HG03558 (cell line): ENCODE data around the gene SIRPG.

Experiments
- ATAC-seq: cut with Tn5 transposase; IDR thresholded peaks from one replicate; pipeline ENCODE4 v1.9.1; 2021; ENCODE audit warnings: moderate number of reproducible peaks; ENCODE audit not compliant: unreplicated experiment; ENCODE audit errors: extremely low read depth

Gene SIRPG

DNA sequence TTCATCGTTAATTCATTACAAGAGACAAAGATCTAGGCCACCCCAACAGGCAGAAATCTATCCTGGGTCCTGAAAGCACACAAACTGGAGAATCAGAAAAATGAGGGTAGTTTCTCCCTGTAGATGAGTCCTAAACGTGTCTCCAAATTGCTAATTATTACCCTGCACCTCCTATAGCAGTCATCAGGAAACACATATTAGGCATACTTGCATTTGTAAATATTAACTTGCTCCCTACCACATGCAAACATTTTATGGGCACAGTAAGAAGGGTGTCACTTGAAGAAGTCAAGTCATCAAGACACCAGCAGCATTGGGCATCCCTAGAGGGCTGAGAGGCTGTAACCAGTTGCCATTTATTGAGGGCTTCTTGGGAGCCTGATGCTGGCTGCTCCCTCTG, 19.8 kb downstream of the SIRPG start:
- no peak for ATAC-seq

DNA sequence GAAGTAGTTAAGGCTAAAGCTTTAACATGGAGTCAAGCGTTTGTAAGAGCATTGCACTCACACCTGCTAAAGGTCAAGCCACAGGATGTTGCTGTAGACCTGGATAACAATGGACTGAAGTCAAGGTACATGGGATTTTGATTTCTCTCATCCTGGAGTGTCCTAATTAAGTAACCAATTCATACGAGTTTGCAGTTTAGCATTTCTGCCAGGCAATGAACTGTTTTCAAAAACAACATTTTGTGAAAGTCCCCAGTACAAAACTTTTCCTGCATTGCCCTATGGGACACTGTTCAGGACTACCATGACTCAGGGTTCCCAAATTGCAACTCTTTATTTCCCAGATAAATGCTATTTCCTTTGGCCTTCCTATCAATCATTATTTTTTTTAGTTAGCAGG, 20.4 kb downstream of the SIRPG start:
- ATAC-seq: no peak

DNA sequence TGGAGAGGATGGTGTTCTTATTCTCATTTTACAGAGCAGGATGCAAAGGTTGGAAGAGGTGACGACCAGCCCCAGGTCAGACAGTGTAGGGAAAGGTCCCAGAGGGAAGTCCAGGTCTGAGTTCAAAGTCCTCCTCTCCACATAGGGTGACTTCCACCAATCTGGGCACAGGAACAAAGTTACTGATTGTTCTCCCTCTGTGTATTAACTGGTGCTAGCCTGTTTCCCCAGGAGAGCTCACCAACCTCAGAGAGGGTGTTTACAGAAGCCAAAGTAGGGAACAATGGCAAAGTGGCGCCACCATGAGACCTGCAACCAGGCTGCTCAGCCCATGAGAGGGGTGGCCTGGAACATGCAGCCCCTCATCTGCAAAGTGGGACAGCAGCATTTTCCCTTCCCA, 21.0 kb downstream of the SIRPG start:
- ATAC-seq: no peak

DNA sequence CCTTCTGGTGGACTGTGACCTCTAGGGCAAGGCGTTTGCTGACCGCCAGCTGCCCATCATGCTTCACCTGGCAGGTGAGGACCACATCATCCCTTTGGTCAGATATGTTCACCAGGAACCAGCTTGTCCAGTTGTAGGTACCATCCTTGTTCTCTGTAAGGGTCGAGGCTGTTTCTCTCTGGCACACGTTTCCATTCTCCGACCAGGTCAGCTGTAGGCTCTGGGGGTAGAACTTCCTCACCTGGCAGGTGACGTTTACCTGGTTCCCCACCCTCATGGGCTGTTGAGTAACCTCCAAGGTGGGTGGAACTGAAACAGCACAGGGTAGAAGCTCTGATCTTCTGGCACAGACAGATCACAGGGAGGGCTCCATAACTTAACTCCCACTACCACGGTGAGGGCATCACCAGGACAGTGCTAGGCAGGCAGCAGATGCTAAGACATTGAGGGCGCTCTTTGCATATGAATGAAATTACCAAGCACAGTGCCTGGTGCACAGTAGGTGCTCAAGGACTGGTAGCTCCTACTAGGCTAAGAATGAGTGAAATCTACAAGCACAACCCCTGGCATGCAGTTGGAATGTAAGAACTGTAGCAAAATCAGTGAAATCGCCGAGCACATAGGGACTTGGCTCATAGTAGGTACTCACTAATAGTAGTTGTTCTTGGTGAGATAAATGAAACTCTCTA, 22.1 kb downstream of the SIRPG start:
- ATAC-seq: no peak

DNA sequence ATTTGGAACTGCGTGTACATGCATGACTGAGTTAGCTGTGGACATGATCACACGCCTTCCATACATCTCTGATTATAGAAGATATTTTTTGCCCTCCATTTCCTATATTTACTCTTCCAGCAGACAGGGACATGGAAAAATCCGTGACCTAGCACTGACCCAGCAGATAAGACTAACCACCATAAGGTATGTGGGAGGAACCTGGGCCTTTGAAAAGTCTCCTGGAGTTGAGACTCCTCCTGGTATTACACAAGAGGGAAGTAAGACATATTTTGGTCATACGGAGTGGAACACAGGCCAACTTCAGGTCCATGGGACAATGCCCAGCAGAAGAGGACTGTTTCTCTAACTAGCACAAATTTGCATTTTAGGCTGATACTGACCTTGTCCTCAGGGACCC, 24.0 kb downstream of the SIRPG start:
- no peak for ATAC-seq

DNA sequence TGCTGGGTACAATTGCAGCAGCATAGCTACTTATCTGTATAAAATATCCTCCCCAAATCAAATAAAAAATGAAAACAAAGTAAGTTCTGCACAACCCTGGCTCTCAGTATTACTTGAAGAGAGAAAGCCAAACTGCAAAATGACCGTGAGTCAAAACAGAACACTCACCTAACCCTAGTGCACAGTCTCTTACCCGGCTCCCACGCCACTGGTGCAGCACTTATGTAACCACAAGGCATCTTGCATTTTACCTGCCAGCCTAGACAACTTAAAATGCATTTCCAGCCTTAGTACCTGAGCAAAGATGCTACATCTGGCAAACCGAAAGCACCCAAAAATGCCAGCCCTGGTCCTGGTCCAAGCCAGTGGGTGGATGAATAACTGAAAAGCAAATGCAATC, 25.4 kb downstream of the SIRPG start:
- ATAC-seq: no peak

DNA sequence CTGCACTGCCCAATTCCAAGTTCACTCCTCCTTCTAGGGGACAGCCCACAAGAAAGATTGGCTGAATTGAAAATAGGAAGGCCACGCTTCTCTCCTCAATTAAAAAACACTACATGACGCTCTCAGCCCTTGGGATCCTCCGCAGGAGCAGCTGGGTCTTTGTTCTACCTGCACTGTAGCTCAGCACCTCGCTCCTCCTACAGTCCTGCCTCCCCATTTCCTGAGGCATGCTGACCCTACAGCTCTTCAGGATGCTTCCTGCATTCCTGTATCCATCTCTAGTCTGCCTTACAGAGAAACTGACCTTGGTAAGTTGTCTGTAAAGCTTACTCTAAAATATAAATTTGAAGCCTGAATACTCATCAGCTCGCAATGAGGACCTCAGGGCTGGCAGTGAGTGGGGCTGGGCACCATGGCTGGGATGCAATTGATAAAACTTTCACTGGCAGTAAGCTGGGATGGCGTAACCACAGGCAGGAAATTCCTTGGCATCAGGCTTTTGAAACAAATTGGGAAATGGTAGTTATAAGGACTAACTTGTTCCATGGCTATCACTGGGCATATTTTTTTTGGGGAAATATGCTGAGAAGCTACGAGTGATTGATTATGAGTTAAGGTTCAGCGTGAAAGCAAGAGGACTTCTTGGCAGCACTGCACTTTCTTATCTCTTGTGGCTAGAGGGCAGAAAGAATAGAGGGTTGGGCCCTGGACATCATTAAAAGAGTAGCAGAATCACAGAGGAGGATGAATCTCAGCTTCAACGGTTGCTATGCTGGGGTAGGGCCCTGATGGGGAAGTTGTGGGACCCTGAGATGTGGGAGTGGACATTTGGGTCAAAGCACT, 26.0 kb downstream of the SIRPG start:
- ATAC-seq: no peak

DNA sequence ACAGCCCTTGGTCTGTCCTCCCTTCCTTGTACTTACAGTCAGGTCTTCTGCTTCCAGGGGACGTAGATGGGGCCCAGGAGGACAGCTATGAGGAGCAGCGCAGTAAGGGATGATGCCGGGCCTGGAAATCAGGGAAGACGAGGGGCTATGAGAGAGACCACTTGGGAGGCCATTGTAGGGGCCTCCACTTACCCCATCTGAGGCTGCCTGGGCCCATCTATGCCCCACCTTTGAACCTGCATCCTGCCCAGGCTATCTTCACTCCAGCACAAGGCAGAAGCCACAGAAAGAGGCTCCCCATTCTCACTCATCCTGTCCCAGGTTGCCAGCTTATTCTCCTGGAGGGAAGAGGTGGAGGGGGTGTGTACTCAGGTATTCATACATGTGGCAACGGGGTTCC, 27.4 kb downstream of the SIRPG start:
- no peak for ATAC-seq

DNA sequence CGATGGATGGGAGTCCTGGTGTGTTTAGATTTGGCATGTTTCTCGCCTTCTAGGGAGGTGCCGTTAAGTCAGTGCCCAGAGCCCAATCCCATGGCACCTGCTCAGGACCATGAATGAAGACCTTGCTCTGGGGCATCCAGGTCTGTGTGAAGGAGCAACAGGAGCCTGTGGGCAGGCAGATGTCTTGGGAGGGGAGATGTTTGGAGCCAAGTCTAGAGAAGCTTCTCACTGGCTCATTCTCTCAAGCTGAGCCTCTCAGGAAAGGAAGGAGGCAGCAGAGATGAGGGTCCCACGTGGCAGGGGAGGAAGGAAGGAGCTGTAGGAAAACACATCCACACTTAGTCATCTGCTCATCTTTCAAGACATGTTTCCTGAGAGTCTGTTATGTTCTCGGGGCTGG, 28.3 kb downstream of the SIRPG start:
- ATAC-seq: no peak

DNA sequence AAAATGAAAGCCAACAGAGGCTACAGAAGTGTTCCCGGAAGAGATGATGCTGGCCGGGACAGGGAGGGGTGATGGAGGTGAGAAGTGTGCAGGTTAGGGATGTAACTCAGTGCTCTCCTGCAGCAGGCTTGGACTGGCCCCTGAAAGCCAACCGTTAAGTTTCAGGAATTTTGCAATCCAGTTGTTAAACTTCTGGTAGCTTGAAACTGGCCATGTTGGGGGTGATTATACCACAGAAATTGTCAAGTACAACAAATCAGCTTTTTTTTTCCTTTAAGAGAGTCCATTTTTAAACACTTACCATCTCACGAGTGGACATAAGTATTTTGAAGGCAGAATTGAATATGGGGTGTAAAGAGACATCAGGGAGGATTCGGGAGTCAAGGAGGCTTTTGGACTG, 29.0 kb downstream of the SIRPG start:
- ATAC-seq: no peak

DNA sequence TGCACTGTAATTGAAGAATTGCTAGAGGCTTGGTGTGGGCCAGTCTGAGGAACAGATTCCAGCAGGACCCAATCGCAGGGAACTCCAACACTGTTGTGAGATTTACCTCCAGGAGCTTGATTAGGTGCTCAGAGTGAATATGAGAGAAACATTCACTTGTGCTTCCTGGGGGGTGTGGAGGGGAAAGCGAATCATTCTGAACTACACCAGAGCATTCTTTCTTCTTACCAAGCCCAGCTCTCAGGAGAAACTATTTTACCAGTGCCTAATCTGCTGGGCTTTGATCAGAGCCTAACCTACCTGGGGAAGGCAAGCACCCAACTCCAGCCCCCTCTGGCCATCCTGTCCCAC, 30.4 kb downstream of the SIRPG start:
- no peak for ATAC-seq

DNA sequence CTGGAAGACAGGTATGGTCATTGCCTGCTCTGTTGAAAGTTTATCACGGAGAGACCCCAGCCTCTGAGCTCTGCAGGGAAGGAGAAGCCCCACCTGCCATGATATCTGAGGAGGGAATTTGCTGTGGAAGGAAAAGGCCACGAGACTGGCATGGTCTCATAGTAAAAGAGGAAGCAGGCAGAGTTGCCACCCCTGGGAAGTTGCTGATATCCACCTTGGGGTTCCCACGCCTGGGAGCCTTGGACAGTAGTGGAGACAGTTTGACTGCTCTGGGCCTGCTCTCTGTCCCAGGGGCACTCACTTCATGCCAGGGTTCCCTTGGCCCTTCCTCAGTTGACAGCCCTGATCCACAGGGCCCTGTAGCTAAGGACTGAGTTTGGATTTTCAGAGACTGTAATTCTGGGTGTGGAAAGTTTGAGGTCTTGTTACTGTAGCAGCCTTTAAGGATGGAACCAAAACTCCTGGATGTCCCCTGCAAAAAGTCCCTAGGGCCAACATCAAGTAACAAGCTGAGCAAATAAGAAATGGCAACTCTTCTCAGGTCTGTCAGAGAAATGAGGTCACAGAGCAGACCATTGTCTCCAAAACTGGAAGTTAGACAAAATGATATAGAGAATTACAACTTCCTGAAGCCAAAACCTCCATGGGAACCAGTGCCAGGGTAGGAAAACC, 30.9 kb downstream of the SIRPG start:
- ATAC-seq: no peak

DNA sequence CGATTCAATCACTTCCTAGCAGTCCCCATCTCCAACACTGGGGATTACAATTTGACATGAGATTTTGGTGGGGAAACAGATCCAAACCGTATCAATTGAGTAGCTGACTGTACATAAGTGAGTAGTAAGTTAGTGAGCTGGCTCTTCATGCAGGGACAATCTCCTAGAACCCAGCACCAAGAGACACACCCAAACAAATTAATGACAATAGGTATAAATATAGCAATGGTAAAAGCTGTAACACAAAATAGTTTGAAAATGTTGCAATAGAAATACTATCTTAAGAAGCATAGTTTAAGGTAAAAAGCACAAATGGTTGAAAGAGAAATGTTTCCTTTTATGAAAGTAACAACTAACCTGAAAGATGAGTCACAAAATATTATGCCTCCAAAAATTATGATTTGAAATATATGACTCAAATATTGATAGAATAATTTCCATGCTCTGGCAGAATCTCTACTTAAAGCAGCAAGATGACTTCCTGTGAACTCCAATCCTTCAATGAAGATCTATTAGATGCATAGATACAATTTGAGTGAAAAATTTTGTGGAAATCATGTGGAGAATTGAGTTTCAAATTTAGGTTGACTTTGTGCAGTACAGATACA, 32.4 kb downstream of the SIRPG start:
- ATAC-seq: no peak

DNA sequence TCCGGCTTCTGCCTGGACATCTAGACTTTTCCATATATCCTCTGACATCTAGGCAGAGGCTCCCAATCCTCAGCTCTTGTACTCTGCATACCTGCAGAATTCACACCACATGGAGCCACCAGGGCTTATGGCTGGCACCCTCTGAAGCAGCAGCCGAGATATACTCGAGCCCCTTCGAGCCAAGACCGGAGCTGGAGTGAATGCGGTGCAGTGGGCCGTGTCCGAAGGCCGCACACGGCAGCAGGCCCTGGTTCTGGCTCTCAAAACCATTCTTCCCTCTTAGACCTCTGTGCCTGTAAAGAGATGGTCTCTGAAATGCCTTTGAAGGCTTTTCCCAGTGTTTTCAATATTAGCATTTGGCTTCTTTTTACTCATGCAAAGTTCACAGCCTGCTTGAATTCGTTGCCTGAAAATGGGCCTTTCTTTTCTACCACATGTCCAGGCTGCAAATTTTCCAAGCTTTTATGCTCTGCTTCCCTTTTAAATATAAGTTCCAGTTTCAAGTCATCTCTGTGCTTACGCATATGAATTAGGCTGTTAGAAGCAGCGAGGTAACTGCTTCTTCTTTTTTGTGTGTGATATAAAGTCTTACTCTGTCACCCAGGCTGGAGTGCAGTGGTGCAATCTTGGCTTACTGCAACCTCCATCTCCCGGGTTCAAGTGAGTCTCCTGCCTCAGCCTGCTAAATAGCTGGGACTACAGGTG, 33.9 kb downstream of the SIRPG start:
- no peak for ATAC-seq

DNA sequence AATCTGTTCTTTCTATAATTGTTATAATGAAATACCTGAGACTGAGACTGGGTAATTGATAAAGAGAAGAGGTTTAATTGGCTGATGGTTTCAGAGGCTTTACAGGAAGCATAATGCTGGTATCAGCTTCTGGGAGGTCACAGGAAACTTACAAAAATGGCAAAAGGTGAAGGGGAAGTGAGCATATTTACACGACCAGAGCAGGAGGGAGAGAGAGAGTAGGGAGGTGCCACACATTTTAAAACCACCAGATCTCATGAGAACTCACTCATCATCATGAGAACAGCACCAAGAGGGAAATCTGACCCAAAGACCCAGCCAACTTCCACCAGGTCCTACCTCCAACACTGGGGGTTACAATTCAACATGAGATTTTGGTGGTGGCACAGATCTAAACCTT, 35.1 kb downstream of the SIRPG start:
- ATAC-seq: no peak

DNA sequence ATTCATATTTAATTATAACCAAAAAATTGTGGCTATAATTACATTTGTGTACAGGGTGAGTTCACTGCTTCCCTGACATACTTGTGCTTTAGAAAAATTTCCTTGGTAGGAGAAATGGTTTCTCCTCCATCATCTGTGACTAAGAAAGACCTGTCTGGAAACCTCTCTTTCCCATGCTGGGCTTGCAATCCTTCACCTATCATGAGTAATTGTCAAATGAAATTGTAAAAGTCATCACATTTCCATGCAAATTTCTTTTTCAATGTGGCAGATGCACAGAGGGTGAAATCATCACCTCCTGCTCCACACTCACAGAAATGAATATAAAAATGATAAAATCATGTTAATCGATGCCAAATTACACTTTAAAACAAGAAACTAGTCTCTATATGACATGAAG, 36.3 kb downstream of the SIRPG start:
- no peak for ATAC-seq

DNA sequence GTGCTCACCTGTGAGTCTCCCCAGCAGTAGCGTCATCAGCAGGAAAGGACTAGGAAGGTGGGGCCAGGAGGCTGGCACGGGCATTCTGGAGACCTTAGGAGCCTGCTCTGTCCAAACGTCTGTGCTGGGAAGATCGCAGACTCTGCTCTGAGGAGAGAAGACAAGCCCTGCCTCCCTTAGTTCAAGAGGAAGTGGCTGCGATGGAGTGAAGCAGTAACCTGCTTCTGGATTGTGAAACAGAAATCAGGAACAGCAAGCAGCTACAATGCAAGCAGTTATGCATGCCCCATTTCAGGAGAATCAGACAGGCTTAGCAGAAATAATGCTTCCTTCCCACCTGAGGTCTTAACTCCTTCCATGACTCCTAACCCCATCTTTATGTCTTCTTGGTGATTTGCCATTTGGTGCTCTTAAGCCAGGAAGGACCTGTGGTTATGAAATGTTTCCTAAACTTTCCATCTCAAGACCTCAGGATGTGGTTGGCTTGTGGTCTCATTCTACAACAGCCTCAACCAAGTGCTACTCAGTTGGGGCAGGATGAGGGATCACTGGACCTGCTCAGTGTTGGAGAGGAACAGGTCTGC, 37.6 kb downstream of the SIRPG start, which contains the start of gene SIRPB1:
SIRPB1 (minus strand) TSS at position 149 of the 584 bp plus-strand sequence; CDS start at position 84, 65 bp downstream.
- no peak for ATAC-seq

DNA sequence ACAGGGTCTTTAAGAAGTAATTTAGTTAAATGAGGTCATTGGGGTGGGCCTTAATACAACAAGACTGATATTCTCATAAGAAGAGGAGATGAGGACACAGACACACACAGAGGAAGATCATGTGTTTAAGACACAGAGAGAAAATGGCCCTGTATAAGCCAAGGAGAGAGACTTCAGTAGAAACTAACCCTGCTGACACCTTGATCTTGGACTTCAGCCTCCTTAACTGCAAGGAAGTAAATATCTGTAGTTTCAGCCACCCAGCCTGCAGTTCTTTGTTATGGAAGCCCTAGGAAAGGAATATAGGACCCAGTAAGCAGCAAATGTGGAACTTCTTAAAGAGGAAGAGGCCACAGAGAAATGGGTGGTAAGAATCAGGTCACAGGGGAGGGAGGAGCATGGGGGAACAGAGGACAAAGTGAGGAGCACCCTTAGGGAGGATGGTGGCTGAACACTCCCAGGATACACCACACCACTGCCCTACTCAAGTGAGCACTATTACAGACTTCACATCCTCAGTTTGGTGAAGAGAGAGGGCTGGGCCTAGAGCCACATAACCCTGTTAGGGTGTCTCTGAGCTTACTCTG, 38.5 kb downstream of the SIRPG start:
- ATAC-seq: no peak

DNA sequence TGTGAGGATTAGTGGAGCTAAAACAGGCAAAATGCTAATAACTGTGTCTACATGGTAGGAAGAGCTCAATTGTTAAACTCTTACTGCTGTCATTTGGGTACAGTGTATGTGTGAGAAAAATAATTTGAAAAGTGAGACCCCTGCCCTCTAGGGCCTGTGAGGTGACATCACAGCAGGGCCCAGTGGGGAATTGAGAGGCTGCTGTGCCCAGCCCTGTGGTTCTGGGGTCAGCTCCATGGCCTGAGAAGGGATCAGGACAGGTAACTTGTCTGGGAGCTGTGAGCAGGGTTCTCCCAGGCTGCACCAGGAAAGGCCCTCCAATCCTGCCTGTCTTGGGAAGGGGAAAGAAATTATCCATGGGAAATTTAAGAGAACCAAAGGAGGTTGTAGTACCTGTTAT, 39.1 kb downstream of the SIRPG start:
- ATAC-seq: no peak
